ENCODE results near the gene C6orf136. TPM values are rescaled to one million over a fixed set of nuclear protein-coding genes. Genes with fewer than 3 reads are reported as not detected.

The C6orf136 gene
- total and polyA plus RNA-seq, 9 of the 15 experiments (the other 6 are each of a cell fraction or from before 2014, with no cell fraction given): 14.1 to 63.1 (median 18.4) TPM

GRCh38 chr6:30615958-30616810 lies 30.7 kb upstream of the C6orf136 start (continued):
- peak in 1 of 2 experiments; percentile 57; a peak in 3 of 4 replicates for TF ChIP-seq MLLT1 (IDR thresholded peaks at IDR 0.05)
- TF ChIP-seq SIRT6 (IDR thresholded peaks at IDR 0.05; ENCODE audit: low read depth, low read length): peak; percentile 39
- TF ChIP-seq SAFB2 (IDR thresholded peaks at IDR 0.05; ENCODE audit: borderline replicate concordance, low read depth, low read length, severe bottlenecking): no peak
- TF ChIP-seq TCFL5 (CRISPR knock-in tag; conservative IDR thresholded peaks at IDR 0.05): 0 out of 2 replicates have a peak, but pooled peaks have one; percentile 7
- TF ChIP-seq RFX7 (CRISPR knock-in tag; IDR thresholded peaks at IDR 0.05): 0 out of 2 replicates have a peak, but pooled peaks have one; percentile 6
- TF ChIP-seq ESRRA (IDR thresholded peaks at IDR 0.05; ENCODE audit: borderline replicate concordance, low read depth): no peak
- TF ChIP-seq GMEB1 (CRISPR knock-in tag; IDR thresholded peaks at IDR 0.05): no peak
- no peak for TF ChIP-seq CBX5 (IDR thresholded peaks at IDR 0.05; ENCODE audit: borderline replicate concordance, low read depth)
- no peak for TF ChIP-seq ZNF780A (CRISPR knock-in tag; IDR thresholded peaks at IDR 0.05)
- TF ChIP-seq SRSF1 (IDR thresholded peaks at IDR 0.05; ENCODE audit: low read depth, low read length): no peak
- no peak for TF ChIP-seq CUX1 (CRISPR knock-in tag; IDR thresholded peaks at IDR 0.05)
- no peak for TF ChIP-seq SPI1 (IDR thresholded peaks at IDR 0.05; ENCODE audit: borderline replicate concordance, low read depth, low read length)
- peak; percentile 1 for TF ChIP-seq HDAC3 (IDR thresholded peaks at IDR 0.05; ENCODE audit: borderline replicate concordance, partially characterized antibody)
- TF ChIP-seq BRF1 (IDR thresholded peaks at IDR 0.05; ENCODE audit: borderline replicate concordance, extremely low read depth, insufficient read length): no peak
- TF ChIP-seq ZNF239 (CRISPR knock-in tag; IDR thresholded peaks at IDR 0.05): no peak
- TF ChIP-seq YBX1 (IDR thresholded peaks at IDR 0.05): no peak

Data from K562 (cell line).